Measurements from ENCODE around the gene RPL39L. TPM values are rescaled to one million over a fixed set of nuclear protein-coding genes. Genes with fewer than 3 reads are reported as not detected.

Gene RPL39L
- total RNA-seq, 3 donors from 2014 or later: 1.4 to 5.8 (median 2.9) TPM

GRCh38 chr3:187167777-187168176 is 28.5 kb upstream of the RPL39L start:
- Histone ChIP-seq H3K4me3 (no peak overlapping the region), H3K36me3 (ENCODE audit: low read depth) (no peaks in the 10 kb centered on the region), H3K9me3 (no peaks in the 10 kb centered on the region), H3K4me1 (ENCODE audit: low read depth) (no peaks in the 10 kb centered on the region)
- no peak for DNase-seq
- no peak for ATAC-seq
- TF ChIP-seq CTCF (IDR thresholded peaks at IDR 0.05): no peak
- intact Hi-C loops (cut with DNase I, micrococcal nuclease): loop anchor here in 1 of 2 donors (5.0 to 10.0 kb wide), 2 partner anchors 55 to 323 kb away; partner anchors contain the start of gene ADIPOQ

GRCh38 chr3:187166750-187167149 is 27.5 kb upstream of the RPL39L start:
- no peak for DNase-seq
- TF ChIP-seq CTCF (IDR thresholded peaks at IDR 0.05): no peak
- ATAC-seq: no peak
- intact Hi-C loops (cut with DNase I, micrococcal nuclease): loop anchor here in 1 of 2 donors (5.0 to 10.0 kb wide), 2 partner anchors 54 to 322 kb away; partner anchors contain the start of gene ADIPOQ
- Histone ChIP-seq H3K9me3 (no peaks in the 10 kb centered on the region), H3K4me1 (ENCODE audit: low read depth) (no peaks in the 10 kb centered on the region), H3K36me3 (ENCODE audit: low read depth) (no peaks in the 10 kb centered on the region), H3K4me3 (no peak overlapping the region)

GRCh38 chr3:187165144-187165543 is 25.8 kb upstream of the RPL39L start:
- peak in 1 of 3 donors; percentile 60 for DNase-seq
- no peaks in the 10 kb centered on the region for H3K36me3 ChIP-seq (ENCODE audit: low read depth)
- peak; percentile 56 for ATAC-seq
- H3K4me1 ChIP-seq (ENCODE audit: low read depth): no peaks in the 10 kb centered on the region
- peaks cover under 1% of the 10 kb centered on the region for H3K9me3 ChIP-seq
- intact Hi-C loops (cut with DNase I, micrococcal nuclease): loop anchor here in 1 of 2 donors (5.0 to 10.0 kb wide), 2 partner anchors 53 to 320 kb away; partner anchors contain the start of gene ADIPOQ
- peak; percentile 59 for TF ChIP-seq CTCF (IDR thresholded peaks at IDR 0.05)
- no peak overlapping the region for H3K4me3 ChIP-seq

GRCh38 chr3:187162265-187162953 is 23.1 kb upstream of the RPL39L start:
- ATAC-seq (no peak), DNase-seq (no peak)
- H3K36me3 ChIP-seq (ENCODE audit: low read depth): no peaks in the 10 kb centered on the region
- intact Hi-C loops (cut with DNase I, micrococcal nuclease): loop anchor here in 1 of 2 donors (10.0 kb wide), 1 partner anchor 318 kb away; the partner anchor contains the start of gene ADIPOQ
- H3K4me3 ChIP-seq: no peak overlapping the region
- TF ChIP-seq CTCF (IDR thresholded peaks at IDR 0.05): no peak
- H3K4me1 ChIP-seq (ENCODE audit: low read depth): no peaks in the 10 kb centered on the region
- H3K9me3 ChIP-seq: peaks cover 9% of the 10 kb centered on the region

GRCh38 chr3:187161556-187161955 is 22.3 kb upstream of the RPL39L start:
- Histone ChIP-seq H3K9me3 (peaks cover 9% of the 10 kb centered on the region), H3K4me3 (no peak overlapping the region), H3K36me3 (ENCODE audit: low read depth) (no peaks in the 10 kb centered on the region), H3K4me1 (ENCODE audit: low read depth) (no peaks in the 10 kb centered on the region)
- TF ChIP-seq CTCF (IDR thresholded peaks at IDR 0.05): no peak
- ATAC-seq (no peak), DNase-seq (no peak)
- intact Hi-C loops (cut with DNase I, micrococcal nuclease): loop anchor here in 1 of 2 donors (10.0 kb wide), 1 partner anchor 317 kb away; the partner anchor contains the start of gene ADIPOQ
